ENCODE results near the gene DOCK10.

Gene DOCK10

DNA sequence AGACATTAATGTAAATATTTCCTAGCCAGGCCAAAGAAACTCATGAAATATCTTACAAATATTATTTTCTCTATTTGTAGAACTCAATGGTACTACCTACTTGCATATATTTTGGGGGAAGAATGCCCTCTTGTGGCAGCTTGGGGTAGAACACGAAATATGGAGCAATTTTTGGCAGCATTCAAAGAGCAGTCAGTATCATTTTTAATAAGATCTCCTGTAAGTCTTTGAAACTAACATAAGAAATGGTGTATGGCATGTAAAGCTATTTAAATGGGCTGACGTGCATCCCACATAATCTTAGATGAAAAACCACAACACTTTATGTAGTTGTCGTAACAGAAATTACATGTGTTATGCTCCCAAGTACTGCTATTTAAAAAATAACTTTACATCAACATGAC, 263.8 kb downstream of the DOCK10 start:
- peak; percentile 15 to 36 for DNase-seq (ENCODE audit: low read depth in 2 of 2)

DNA sequence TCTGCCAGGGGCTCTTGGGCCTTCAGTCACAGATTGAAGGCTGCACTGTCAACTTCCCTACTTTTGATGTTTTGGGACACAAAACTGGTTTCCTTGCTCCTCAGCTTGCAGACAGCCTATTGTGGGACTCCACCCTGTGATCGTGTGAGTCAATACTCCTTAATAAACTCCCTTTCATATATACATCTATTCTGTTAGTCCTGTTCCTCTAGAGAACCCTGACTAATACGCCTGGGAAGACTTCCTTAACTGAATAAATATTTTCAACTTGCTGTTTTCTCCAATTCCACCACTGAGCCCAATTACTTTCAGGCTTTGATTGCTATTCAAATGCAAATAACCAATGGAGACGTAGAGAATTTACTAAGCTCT, 264.7 kb downstream of the DOCK10 start:
- no peak for DNase-seq (ENCODE audit: low read depth in 2 of 2)

DNA sequence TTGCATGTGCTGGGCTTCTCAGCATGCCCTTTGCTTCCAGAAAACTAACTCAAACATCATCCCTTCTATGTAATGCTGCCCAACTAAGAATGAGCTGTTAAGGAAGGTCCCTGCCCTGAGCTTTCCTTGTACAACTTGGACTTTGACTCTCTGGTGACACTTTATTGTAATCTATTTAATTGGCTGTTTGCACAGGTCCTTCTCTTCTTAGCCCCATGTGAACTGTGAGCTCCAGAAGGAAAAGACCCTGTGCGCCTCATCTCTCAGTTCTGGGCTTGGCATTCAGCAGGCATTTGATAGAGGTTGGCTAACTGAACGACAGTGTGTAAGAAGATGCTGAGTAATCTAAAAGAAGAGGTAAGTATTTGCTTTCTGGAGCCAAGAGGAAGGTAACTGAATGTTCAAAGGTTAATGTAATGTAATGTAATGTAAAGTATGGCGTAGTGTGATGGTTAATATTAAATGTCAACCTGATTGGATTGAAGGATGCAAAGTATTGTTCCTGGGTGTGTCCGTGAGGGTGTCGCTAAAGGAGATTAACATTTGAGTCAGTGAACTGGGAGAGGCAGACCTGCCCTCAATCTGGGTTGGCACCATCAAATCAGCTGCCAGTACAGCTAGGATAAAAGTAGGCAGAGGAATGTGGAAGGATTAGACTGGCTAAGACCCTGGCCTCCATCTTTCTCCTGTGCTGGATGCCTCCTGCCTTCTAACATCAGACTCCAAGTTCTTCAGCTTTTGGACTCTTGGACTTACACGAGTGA, 265.3 kb downstream of the DOCK10 start:
- DNase-seq (ENCODE audit: low read depth in 2 of 2) = no peak

DNA sequence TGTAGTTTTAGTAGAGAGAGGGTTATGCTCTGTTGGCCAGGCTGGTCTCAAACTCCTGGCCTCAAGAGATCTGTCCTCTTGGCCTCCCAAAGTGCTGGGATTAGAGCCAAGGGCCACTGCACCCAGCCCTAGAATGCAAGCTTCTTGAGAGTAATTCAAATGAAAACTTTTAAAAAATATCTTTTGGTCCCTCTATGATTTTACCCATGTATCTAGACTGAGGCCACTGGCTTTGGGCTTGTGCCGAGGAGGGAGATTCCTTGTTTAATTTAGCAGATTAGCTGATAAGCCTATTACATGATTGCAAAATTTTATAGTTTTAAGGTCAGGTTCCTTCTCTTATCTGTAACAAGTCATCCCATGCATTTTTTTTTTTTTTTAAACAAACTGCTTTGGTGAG, 266.6 kb downstream of the DOCK10 start:
- no peak for DNase-seq (ENCODE audit: low read depth in 2 of 2)

GRCh38 chr2:224774735-224775134, 267.5 kb downstream of the DOCK10 start:
- DNase-seq (ENCODE audit: low read depth in 2 of 2) = no peak

GRCh38 chr2:224772494-224772893, 269.8 kb downstream of the DOCK10 start:
- DNase-seq (ENCODE audit: low read depth in 2 of 2) = no peak

DNA sequence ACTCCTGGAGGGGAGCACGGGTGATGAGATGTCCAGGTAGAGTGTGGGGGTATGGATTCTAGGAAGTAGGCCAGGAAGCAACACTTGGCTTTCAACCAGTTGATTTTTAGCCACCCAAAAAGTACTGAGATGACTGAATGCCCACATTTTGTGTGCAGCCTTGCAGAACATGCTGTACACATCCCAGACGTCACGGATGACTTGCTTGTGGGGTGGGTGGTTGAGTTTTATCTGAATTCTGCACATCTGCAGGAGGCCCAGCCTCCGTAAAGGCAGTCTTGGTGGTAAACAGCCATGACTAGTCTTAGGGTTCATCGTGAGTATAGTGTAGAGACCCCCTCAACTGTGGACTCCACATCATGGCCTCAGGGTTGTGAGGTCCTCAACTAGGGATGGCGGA, 272.8 kb downstream of the DOCK10 start:
- no peak for DNase-seq (ENCODE audit: low read depth in 2 of 2)

DNA sequence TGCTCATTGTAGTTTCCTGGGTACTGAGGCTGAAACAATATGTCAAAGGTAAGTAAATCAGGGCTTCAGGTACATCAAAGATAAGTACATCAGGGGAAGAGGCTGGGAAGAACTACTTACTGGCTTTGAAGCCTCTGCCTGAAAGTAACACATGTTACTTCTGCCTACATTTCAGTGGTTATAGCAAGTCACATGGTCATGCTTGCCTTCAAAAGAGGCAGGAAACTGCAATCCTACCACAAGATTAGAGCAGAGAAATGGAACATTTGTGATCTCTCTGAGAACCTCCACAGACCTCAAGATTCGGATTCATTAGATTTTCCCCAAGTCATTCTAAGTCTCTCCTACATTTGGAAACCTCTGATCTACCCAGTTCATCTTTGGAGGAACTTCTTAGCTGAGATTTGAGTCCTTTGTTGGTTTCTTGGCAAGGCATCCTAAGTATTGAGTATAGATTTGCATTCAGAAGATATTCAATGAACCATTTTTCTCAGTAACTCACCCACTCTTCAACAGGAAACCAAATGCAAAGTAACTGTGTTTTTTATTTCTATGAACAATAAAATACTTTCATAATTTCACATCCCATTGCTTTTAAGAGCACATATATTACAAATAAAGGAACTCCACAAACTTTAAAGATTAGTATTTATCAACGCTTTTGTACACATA, 277.6 kb downstream of the DOCK10 start:
- no peak for DNase-seq (ENCODE audit: low read depth in 2 of 2)

- DNase-seq (ENCODE audit: low read depth in 2 of 2) = no peak
These were observed 284.2 kb downstream of the DOCK10 start for GRCh38 chr2:224757934-224758548.

DNA sequence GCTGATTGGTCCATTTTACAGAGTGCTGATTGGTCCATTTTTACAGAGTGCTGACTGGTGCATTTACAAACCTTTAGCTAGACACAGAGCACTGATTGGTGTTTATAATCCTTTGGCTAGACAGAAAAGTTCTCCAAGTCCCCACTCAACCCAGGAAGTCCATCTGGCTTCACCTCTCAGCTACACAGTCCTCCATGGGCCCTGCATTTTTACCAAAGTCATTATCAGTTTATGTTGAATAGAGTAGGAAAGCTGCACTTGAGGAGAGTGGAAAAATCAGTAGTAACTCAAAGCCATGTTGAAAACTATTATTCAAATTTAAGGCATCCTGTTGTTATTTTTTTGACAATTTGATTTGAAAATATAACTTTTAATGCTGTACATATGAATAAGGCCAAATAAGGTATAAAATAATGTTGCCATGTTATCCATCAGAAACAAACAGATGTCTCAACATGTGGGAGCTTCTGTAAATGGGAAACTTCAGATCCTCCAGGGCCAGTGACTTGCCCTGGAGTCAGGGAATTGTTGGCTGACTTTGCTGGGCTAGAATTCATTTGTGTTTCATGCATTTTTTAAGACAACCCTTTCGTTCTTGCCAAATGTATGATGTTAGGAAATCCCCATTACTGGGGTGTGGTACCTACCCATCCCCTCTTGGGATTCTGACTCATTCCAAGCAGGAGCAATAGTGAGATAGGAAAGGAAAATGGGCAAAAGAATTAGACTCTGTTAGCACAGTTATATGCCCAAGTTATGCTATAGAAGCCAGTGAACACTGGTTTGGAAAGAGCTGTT, 288.3 kb downstream of the DOCK10 start:
- no peak for DNase-seq (ENCODE audit: low read depth in 2 of 2)

DNA sequence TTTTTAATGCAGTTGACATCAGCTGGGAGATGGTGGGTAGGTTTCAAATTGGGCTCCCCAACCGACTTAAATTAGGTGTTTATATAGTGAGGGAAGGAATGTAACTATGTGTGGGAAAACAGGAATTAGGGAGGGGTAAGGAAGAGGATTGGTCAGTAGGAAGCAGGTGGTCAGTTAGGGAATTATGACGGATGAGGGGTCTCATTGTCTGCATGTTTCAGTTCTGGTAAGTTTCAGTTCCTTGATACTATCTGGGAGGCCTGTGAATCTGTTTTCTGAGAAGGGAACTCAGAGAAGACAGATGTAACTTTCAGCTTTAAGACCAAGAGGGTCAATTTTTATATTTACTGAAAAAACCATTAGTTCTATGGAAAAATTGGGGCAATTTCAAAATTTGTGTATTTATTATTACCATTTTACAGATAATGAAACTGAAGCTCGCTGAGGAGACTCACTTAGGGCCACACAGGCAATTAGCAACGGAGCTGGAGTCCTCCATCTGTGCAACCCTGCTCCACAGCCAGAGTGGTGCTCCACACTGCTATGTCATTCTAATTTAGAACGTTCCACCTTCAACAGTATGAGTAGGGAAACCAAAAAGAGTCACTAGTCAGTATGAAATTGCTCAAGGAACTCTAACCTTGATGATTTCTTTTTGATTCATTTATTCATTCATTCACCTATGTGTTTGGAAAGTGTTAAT, 290.1 kb downstream of the DOCK10 start:
- no peak for DNase-seq (ENCODE audit: low read depth in 2 of 2)

DNA sequence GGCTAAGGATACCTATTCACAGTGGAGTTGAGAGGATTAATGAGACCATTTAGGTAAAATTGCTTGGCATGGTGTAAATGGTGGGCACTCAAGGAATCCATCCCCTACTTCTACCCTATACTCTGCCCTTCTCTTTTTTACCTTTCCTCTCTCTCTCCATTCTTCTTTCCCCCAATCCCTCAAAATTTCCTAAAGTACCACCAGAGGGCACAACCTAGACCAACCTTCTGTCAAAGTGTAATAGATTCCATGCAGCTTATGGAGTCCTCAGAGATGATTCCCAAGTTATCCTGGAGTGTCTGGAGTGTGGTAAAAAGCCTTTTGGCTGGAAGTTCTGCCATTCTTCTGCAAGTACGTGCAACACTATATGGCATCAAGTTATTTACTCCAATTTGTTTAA, 293.1 kb downstream of the DOCK10 start:
- no peak for DNase-seq (ENCODE audit: low read depth in 2 of 2)

- DNase-seq (ENCODE audit: low read depth in 2 of 2) = no peak
These were observed 294.5 kb downstream of the DOCK10 start for GRCh38 chr2:224747765-224748164.

DNA sequence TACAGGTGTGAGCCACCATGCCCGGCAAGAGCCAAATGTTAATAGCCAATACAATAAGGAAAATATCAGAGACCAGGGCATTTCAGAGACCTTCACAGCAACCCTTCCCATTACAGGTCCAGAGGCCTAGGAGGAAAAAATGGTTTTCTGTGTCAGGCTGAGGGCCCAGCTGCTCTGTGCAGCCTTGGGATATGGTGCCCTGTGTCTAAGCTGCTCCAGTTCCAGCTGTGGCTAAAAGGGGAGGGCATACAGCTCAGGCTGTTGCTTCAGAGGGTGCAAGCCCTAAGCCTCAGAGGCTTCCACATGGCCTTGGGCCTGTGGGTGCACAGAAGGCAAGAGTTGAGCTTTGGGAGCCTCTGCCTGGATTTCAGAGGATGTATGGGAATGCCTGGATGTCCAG, 306.0 kb downstream of the DOCK10 start:
- no peak for DNase-seq (ENCODE audit: low read depth in 2 of 2)

GRCh38 chr2:224734949-224735348, 307.3 kb downstream of the DOCK10 start:
- DNase-seq (ENCODE audit: low read depth in 2 of 2) = no peak

DNA sequence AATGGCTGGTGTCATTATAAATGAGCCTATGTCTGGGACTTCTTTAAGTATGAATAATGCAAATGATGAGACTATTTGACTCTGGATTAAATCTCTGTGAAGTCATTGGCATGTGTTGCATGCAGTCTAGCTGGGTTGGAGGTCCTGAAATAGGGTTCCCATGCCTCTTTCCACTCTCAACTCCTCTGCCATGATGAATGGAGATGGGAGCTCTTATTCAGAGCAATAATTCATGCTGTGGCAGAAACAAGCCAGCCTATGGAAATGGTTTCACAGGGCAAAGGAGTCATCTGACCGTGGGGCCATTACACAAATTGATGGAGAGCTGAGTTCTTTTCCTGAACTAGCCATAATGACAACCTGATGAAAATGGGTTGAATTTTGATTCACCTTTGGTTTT, 310.6 kb downstream of the DOCK10 start:
- no peak for DNase-seq (ENCODE audit: low read depth in 2 of 2)

DNA sequence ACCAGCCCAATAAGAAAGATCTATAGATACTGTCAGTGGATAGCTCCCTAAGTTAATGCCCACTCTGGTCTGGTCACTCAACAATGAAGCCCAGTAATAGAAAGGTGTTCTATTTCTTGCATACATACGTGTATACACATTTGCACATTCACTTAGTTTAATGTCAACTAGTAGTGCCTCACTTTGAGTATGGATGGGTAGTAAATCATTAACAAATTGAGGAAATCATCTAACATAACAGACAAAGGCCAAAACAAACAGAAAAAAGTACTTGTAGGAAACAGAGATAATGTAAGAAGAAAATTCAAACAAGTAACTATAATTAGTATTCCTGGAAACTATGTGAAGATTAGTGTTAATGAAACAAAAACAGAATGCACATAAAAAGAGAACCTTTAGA, 312.8 kb downstream of the DOCK10 start:
- no peak for DNase-seq (ENCODE audit: low read depth in 2 of 2)

DNA sequence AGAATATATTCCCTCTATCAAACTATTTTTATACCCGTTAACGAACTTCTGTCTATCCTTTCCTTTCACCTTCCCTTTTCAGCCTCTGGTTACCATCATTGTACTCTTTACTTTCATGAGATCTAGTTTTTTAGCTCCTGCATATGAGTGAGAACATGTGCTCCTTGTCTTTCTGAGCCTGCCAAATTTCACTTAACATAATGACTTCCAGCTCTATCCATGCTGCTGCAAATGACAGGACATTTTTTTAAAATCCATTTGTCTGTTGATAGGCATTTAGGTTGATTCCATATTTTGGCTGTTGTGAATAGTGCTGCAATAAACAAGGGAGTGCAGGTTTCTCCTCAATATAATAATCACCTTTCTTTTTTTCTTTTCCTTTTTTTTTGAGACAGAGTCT, 317.9 kb downstream of the DOCK10 start:
- no peak for DNase-seq (ENCODE audit: low read depth in 2 of 2)

- no peak for DNase-seq (ENCODE audit: low read depth in 2 of 2)
These were observed 318.6 kb downstream of the DOCK10 start for GRCh38 chr2:224723586-224724217.

DNA sequence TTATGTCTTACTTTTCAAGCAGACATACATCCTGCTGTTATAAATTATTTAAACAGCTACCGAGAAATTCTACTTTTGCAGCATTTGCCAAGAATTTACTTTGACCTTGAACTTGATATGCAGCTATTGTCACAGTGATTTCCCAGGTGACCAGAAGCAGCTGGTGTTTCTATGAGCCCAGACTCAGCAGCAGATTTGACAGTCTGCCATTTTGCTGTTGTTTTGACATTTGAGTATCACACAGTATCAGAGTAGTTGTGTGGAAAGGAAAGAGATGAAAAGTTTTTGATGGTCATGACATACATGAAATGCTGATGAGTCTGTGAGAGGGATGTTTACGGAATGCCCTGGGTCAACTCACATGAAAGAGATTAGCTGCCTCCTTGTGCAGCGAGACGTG, 319.5 kb downstream of the DOCK10 start:
- no peak for DNase-seq (ENCODE audit: low read depth in 2 of 2)

DNA sequence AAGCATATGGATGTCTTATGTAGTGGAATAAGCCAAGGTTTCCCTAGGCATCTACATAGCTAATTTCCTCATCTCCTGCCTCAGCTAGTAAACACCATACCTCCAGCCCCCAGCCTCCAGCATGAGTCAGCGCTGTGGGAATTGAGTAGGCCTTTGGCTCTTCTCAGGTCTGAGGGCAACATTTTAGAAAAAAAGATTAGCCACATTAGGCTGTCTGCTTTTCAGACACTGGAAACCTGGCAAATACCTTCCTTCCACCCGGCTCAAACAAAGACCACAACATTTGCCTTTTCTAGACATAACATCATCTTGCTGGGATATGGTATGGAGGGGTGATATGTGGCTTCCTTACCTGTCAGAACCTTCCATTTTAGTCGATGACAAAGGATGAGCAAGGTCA, 320.0 kb downstream of the DOCK10 start:
- DNase-seq (ENCODE audit: low read depth in 2 of 2) = no peak
